NT2/D1 (cell line): ENCODE measurements around the gene ACO2.

ENCODE experiments used
- SUZ12 ChIP-seq: IDR thresholded peaks from 2 replicates; pipeline ENCODE4 v1.6.1; 2011; ENCODE audit not compliant: insufficient read length, insufficient read depth; ENCODE audit errors: extremely low read depth
- YY1 ChIP-seq: IDR thresholded peaks from 2 replicates; pipeline ENCODE4 v1.6.1; 2011; ENCODE audit not compliant: insufficient read length, insufficient read depth
- ZNF274 ChIP-seq: IDR thresholded peaks from 2 replicates; pipeline ENCODE4 v1.6.1; 2011; ENCODE audit warnings: mild to moderate bottlenecking, low read depth, low read length

- no peak for TF ChIP-seq YY1
- no peak for TF ChIP-seq ZNF274
- TF ChIP-seq SUZ12, result no peak
These were observed 35.5 kb downstream of the ACO2 start for GRCh38 chr22:41504397-41504796.
